COLO829 (cell line): ENCODE results near the gene ITGB3.

Experiments used
- DNase-seq: peaks from one replicate; pipeline ENCODE4 v3.0.0; 2012; ENCODE audit warnings: low spot score

The ITGB3 gene

DNA sequence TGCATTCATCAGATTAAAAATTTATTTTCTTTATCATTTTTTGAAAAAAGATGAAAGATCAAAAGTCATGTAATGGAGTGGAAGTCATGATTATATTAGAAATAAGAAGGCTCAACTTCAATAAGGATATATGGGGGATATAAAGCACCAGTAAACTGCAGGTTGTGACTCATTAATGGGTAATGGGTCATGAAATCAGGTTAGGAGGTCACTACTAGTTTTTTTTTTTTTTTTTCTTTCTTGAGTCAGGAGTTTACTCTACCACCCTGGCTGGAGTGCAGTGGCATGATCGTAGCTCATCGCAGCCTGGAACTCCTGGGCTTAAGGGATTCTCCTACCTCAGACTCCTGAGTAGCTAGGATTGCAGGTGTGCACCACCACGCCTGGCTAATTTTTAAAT, 84.4 kb downstream of the ITGB3 start:
- DNase-seq, result no peak

DNA sequence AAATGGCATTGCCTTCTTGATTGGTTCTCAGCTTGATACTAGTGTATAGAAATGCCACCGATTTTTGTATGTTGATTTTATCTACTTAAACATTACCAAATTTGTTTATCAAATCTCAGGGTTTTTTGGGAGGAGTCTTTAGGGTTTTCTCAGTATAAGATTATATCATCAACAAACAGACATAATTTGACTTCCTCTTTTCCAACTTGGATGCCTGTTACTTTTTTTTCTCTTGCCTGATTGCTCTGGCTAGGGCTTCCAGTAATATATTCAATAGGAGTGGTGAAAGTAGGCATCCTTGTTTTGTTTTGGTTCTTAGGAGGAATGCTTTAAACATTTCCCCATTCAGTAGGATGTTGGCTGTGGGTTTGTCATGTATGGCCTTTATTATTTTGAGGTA, 99.2 kb downstream of the ITGB3 start:
- no peak for DNase-seq

DNA sequence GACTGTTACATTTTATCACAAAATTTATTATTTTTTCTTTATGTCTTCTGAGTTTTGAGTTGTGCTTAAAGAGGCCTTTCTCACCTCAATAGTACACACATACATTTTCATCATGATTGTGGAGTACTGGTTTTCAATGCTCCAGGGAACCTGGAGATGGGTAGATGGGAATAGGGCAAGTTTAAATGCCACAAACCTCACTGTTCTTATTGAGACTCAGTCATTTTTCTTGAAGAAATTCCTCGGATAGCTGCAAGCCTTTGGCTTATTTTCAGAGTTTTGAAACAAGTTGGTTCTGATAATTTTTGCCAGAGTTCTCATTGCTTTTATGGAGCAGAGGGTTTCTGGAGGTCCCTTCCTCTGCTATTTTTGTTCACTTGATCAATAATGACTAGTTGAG, 105.0 kb downstream of the ITGB3 start:
- no peak for DNase-seq
